SK-N-SH (cell line): ENCODE results near the gene MSANTD7. TPM values are rescaled to one million over a fixed set of nuclear protein-coding genes. Genes with fewer than 3 reads are reported as not detected.

ENCODE experiments used
- CTCF ChIA-PET: fragments of 300-600, 350-600 bp; formaldehyde crosslinking; extraction: SDS; loops from one replicate; lab custom pipeline; 2021; lab: Yijun Ruan, JAX
- POLR2A ChIA-PET: fragments of 350-600 bp; sonication (Branson Sonifier 250); formaldehyde crosslinking; extraction: SDS; loops from one replicate; lab custom pipeline; 2020; ENCODE audit warnings: antibody characterized with exemption, inconsistent platforms; lab: Yijun Ruan, JAX
- DNase-seq: peaks from one replicate; pipeline ENCODE4 v3.0.0; 2012
- H2AFZ ChIP-seq: fragments of 200-600 bp; sonication (generic); 2 replicates; pipeline ENCODE4 v1.8.1; 2016; ENCODE audit warnings: antibody characterized with exemption, mild to moderate bottlenecking, low read depth
- H3F3A ChIP-seq: fragments of 200-600 bp; sonication (generic); replicated peaks from 2 replicates; pipeline ENCODE3; 2016; ENCODE audit warnings: antibody characterized with exemption, mild to moderate bottlenecking; ENCODE audit not compliant: insufficient read depth
- H3K27ac ChIP-seq, 2 experiments: fragments of 200-500 bp in 1 of 2; fragments of 200-600 bp in 1 of 2; sonication (Bioruptor generic) in 1 of 2; sonication (generic), shearing (Covaris generic) in 1 of 2; 2 replicates each; pipeline versions ENCODE4 v1.5.1 to v1.6.1; 2014 to 2016; ENCODE audit warnings: low read depth in 2 of 2, inconsistent platforms in 1 of 2, low read length in 1 of 2, mild to moderate bottlenecking in 1 of 2, mixed read lengths in 1 of 2
- H3K27me3 ChIP-seq: fragments of 200-600 bp; sonication (generic), shearing (Covaris generic); 2 replicates; pipeline ENCODE4 v1.6.1; 2016; ENCODE audit warnings: mixed run types; ENCODE audit not compliant: insufficient read depth
- H3K36me3 ChIP-seq, 2 experiments: fragments of 200-500 bp in 1 of 2; fragments of 200-600 bp in 1 of 2; sonication (Bioruptor generic) in 1 of 2; sonication (generic) in 1 of 2; replicated peaks in 1 of 2; 2 replicates each; pipeline versions ENCODE3 to v1.5.1; 2014 to 2016; ENCODE audit warnings: low read length in 1 of 2, mild to moderate bottlenecking in 1 of 2; ENCODE audit not compliant: insufficient read depth in 2 of 2, control insufficient read depth in 1 of 2
- H3K4me1 ChIP-seq, 2 experiments: fragments of 200-500 bp in 1 of 2; fragments of 200-600 bp in 1 of 2; sonication (Bioruptor generic) in 1 of 2; sonication (generic), shearing (Covaris generic) in 1 of 2; 2 replicates each; pipeline versions ENCODE4 v1.5.1 to v1.6.1; 2014 to 2016; ENCODE audit warnings: low read depth in 1 of 2, low read length in 1 of 2, mixed run types in 1 of 2; ENCODE audit not compliant: insufficient read depth in 2 of 2, control insufficient read depth in 1 of 2
- H3K4me2 ChIP-seq: fragments of 200-600 bp; sonication (generic), shearing (Covaris generic); 2 replicates; pipeline ENCODE4 v1.6.1; 2017; ENCODE audit warnings: mixed run types
- H3K4me3 ChIP-seq, 2 experiments: fragments of 200-500 bp in 1 of 2; fragments of 200-600 bp in 1 of 2; sonication (Bioruptor generic) in 1 of 2; sonication (generic), shearing (Covaris generic) in 1 of 2; 2 replicates each; pipeline versions ENCODE4 v1.5.1 to v1.8.1; 2014 to 2016; ENCODE audit warnings: low read depth in 2 of 2, inconsistent platforms in 1 of 2, low read length in 1 of 2, mild to moderate bottlenecking in 1 of 2, mixed read lengths in 1 of 2, moderate library complexity in 1 of 2
- H3K79me2 ChIP-seq: fragments of 200-600 bp; sonication (generic); 2 replicates; pipeline ENCODE4 v1.8.1; 2017; ENCODE audit warnings: mild to moderate bottlenecking; ENCODE audit not compliant: insufficient read depth
- H3K9ac ChIP-seq: fragments of 200-600 bp; sonication (generic); 2 replicates; pipeline ENCODE4 v1.6.1; 2017; ENCODE audit warnings: mixed run types
- H3K9me2 ChIP-seq: fragments of 200-600 bp; sonication (generic); 2 replicates; pipeline ENCODE4 v1.6.1; 2017; ENCODE audit warnings: mixed run types
- H3K9me3 ChIP-seq: fragments of 200-600 bp; sonication (generic); 2 replicates; pipeline ENCODE4 v1.6.1; 2017; ENCODE audit warnings: mixed run types, mild to moderate bottlenecking, moderate library complexity
- H4K20me1 ChIP-seq: fragments of 200-600 bp; sonication (generic); 2 replicates; pipeline ENCODE4 v1.6.1; 2017; ENCODE audit warnings: mild to moderate bottlenecking, mixed run types; ENCODE audit not compliant: insufficient read depth
- EZH2phosphoT487 ChIP-seq: fragments of 200-600 bp; sonication (generic); IDR thresholded peaks from 2 replicates; pipeline ENCODE4 v1.6.1; 2017; ENCODE audit warnings: low read depth, mixed run types, mild to moderate bottlenecking, antibody characterized with exemption, moderate library complexity, borderline replicate concordance
- GABPA ChIP-seq: IDR thresholded peaks from 2 replicates; pipeline ENCODE4 v1.4.0; 2012; ENCODE audit warnings: low read depth, mild to moderate bottlenecking
- JUND ChIP-seq: IDR thresholded peaks from 2 replicates; pipeline ENCODE4 v1.4.0; 2012
- MEF2A ChIP-seq: IDR thresholded peaks from 2 replicates; pipeline ENCODE4 v1.4.0; 2012; ENCODE audit warnings: low read depth, borderline replicate concordance
- NFIC ChIP-seq: IDR thresholded peaks from 2 replicates; pipeline ENCODE4 v1.4.0; 2012; ENCODE audit warnings: borderline replicate concordance
- RFX5 ChIP-seq: IDR thresholded peaks from 2 replicates; pipeline ENCODE4 v1.6.1; 2012; ENCODE audit warnings: mild to moderate bottlenecking, improper control_type of control experiment, low read length
- SIN3A ChIP-seq: IDR thresholded peaks from 2 replicates; pipeline ENCODE4 v1.6.1; 2012; ENCODE audit warnings: low read depth, mild to moderate bottlenecking, low read length, moderate library complexity, borderline replicate concordance
- YY1 ChIP-seq: IDR thresholded peaks from 2 replicates; pipeline ENCODE4 v1.4.0; 2012; ENCODE audit warnings: low read depth, mild to moderate bottlenecking
- ZBTB33 ChIP-seq: IDR thresholded peaks from 2 replicates; pipeline ENCODE4 v1.4.0; 2012; ENCODE audit warnings: low read depth, borderline replicate concordance
- WGBS: methylation state at CpG from one replicate; pipeline ENCODE4 v1.1.6; 2017; ENCODE audit warnings: low lambda C conversion rate; 5-methylcytosine and 5-hydroxymethylcytosine counted together
- polyA plus RNA-seq, 3 experiments: library from polyadenylated mRNA; depleted of rRNA; stranded (reverse); fragments of >200 nt; gene quantifications; 2 replicates each; pipeline ENCODE4 v1.2.3, GENCODE V29; 2012
- TF ChIP-seq, protein P1 (sequence below): IDR thresholded peaks from 2 replicates; pipeline ENCODE4 v1.4.0; 2012; ENCODE audit warnings: low read depth, borderline replicate concordance
- TF ChIP-seq, protein P2 (sequence below): fragments of 150-350 bp; IDR thresholded peaks from 2 replicates; pipeline ENCODE4 v1.6.1; 2017; ENCODE audit warnings: antibody characterized with exemption, low read length, low read depth, borderline replicate concordance
- TF ChIP-seq, protein P3 (sequence below): IDR thresholded peaks from 2 replicates; pipeline ENCODE4 v1.6.1; 2012; ENCODE audit warnings: mild to moderate bottlenecking, low read depth, low read length, moderate library complexity

MSANTD7 gene
- polyA plus RNA-seq, 1 of the 3 experiments (the other 2 are of a cell fraction), result 3.2 TPM

DNA sequence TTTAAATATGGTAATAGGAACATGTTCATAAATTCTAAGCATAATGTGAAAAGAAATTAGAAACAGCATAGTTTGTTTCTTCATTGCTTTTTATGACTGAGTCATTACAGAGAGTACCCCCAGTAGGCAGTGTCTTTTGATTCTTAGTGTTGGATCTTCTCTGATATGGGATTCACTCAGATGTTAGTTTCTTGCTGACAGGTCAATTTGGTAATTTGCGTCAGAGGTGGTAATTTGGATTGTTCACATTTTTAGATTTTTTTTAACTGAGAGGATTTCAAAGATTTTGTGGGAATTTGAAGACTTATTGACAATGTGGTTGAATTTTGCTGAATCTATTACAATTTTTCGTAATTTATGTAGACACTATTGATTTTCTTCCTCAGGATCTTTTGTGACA lies 2.1 kb downstream of the MSANTD7 start:
- no peak overlapping the region for H3K27ac ChIP-seq
- H3K4me3 ChIP-seq, result no peak overlapping the region
- no peak overlapping the region for H2AFZ ChIP-seq
- peaks cover 42 to 51% of the 10 kb centered on the region in 2 experiments for H3K36me3 ChIP-seq
- no peak overlapping the region for H3K9ac ChIP-seq
- TF ChIP-seq YY1, result no peak
- no peak for TF ChIP-seq EZH2phosphoT487
- no peak for TF ChIP-seq GABPA
- TF ChIP-seq RFX5, result no peak
- no peaks in the 10 kb centered on the region for H4K20me1 ChIP-seq
- no peaks in the 10 kb centered on the region for H3K9me2 ChIP-seq
- CTCF ChIA-PET, result no interaction called here
- no peak overlapping the region for H3K4me2 ChIP-seq
- peaks cover 41% of the 10 kb centered on the region for H3K79me2 ChIP-seq
- H3K4me1 ChIP-seq, result peaks cover 0 to 7% of the 10 kb centered on the region in 2 experiments; a peak in 1 of 4 replicates
- DNase-seq, result no peak
- no peaks in the 10 kb centered on the region for H3K27me3 ChIP-seq
- 97% methylated on average over 2 of the region's 2 CpGs for WGBS
- no peaks in the 10 kb centered on the region for H3K9me3 ChIP-seq
- peaks cover 5% of the 10 kb centered on the region for H3F3A ChIP-seq
- POLR2A ChIA-PET, result no interaction called here

- no peaks in the 10 kb centered on the region for H3K27me3 ChIP-seq
- H3F3A ChIP-seq, result peaks cover 5% of the 10 kb centered on the region
- peaks cover 48 to 73% of the 10 kb centered on the region in 2 experiments for H3K36me3 ChIP-seq
- no peaks in the 10 kb centered on the region for H3K9me2 ChIP-seq
- WGBS, result 95% methylated on average over 15 of the region's 15 CpGs
- H3K79me2 ChIP-seq, result peaks cover 38% of the 10 kb centered on the region
- H3K9me3 ChIP-seq, result no peaks in the 10 kb centered on the region
- H3K4me1 ChIP-seq, result peaks cover 0 to 3% of the 10 kb centered on the region in 2 experiments; a peak in 1 of 4 replicates
- no peak overlapping the region for H3K4me3 ChIP-seq
- no peak overlapping the region for H3K9ac ChIP-seq
- CTCF ChIA-PET, result interaction anchor here (1.0 to 1.7 kb wide), 2 partner anchors 34 to 128 kb away, joined by 3 to 4 read pairs; no protein-coding TSS in a partner anchor
- no peak for DNase-seq
- H4K20me1 ChIP-seq, result no peaks in the 10 kb centered on the region
- POLR2A ChIA-PET, result interaction anchor here (1.2 kb wide), 1 partner anchor 20 kb away, joined by 3 read pairs; no protein-coding TSS in a partner anchor
- no peak for TF ChIP-seq MEF2A
- no peak for TF ChIP-seq YY1
- TF ChIP-seq SIN3A, result no peak
- TF ChIP-seq, protein P1, sequence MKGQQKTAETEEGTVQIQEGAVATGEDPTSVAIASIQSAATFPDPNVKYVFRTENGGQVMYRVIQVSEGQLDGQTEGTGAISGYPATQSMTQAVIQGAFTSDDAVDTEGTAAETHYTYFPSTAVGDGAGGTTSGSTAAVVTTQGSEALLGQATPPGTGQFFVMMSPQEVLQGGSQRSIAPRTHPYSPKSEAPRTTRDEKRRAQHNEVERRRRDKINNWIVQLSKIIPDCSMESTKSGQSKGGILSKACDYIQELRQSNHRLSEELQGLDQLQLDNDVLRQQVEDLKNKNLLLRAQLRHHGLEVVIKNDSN, result no peak
- TF ChIP-seq JUND, result no peak
- TF ChIP-seq, protein P2, sequence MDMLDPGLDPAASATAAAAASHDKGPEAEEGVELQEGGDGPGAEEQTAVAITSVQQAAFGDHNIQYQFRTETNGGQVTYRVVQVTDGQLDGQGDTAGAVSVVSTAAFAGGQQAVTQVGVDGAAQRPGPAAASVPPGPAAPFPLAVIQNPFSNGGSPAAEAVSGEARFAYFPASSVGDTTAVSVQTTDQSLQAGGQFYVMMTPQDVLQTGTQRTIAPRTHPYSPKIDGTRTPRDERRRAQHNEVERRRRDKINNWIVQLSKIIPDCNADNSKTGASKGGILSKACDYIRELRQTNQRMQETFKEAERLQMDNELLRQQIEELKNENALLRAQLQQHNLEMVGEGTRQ, result no peak
- TF ChIP-seq NFIC, result no peak
- TF ChIP-seq, protein P3, sequence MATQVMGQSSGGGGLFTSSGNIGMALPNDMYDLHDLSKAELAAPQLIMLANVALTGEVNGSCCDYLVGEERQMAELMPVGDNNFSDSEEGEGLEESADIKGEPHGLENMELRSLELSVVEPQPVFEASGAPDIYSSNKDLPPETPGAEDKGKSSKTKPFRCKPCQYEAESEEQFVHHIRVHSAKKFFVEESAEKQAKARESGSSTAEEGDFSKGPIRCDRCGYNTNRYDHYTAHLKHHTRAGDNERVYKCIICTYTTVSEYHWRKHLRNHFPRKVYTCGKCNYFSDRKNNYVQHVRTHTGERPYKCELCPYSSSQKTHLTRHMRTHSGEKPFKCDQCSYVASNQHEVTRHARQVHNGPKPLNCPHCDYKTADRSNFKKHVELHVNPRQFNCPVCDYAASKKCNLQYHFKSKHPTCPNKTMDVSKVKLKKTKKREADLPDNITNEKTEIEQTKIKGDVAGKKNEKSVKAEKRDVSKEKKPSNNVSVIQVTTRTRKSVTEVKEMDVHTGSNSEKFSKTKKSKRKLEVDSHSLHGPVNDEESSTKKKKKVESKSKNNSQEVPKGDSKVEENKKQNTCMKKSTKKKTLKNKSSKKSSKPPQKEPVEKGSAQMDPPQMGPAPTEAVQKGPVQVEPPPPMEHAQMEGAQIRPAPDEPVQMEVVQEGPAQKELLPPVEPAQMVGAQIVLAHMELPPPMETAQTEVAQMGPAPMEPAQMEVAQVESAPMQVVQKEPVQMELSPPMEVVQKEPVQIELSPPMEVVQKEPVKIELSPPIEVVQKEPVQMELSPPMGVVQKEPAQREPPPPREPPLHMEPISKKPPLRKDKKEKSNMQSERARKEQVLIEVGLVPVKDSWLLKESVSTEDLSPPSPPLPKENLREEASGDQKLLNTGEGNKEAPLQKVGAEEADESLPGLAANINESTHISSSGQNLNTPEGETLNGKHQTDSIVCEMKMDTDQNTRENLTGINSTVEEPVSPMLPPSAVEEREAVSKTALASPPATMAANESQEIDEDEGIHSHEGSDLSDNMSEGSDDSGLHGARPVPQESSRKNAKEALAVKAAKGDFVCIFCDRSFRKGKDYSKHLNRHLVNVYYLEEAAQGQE, result no peak
- TF ChIP-seq ZBTB33, result no peak
- no peak overlapping the region for H3K4me2 ChIP-seq
- H3K27ac ChIP-seq, result no peak overlapping the region
- H2AFZ ChIP-seq, result no peak overlapping the region
Measured at GRCh38 chr10:14843327-14843988, 5.4 kb downstream of the MSANTD7 start.
